Measurements from ENCODE around the gene BSCL2. TPM values are rescaled to one million over a fixed set of nuclear protein-coding genes. Genes with fewer than 3 reads are reported as not detected.

Gene BSCL2
- total RNA-seq, 1 donor from 2014 or later, result 34.6 TPM

- Mint-ChIP-seq H3K27me3 (ENCODE audit: insufficient read depth) (no peaks in the 10 kb centered on the region), H3K4me1 (ENCODE audit: low read depth) (peaks cover 39% of the 10 kb centered on the region), H3K9me3 (no peaks in the 10 kb centered on the region), H3K36me3 (ENCODE audit: low read depth) (peaks cover 20% of the 10 kb centered on the region), H3K27ac (no peak overlapping the region), H3K4me3 (peak overlapping the region; percentile 71)
- intact Hi-C loops (cut with micrococcal nuclease), result no loop called here
- no peak for DNase-seq (ENCODE audit: low spot score)
These were observed 63.0 kb downstream of the BSCL2 start for GRCh38 chr11:62644220-62644619.

Other genes starting within 250 kb of the BSCL2 start
- 96.5 and 97.2 TPM in 2 replicates for gene AHNAK, start 160.6 kb downstream of the BSCL2 start, total RNA-seq
- 1,154 and 1,169 TPM in 2 replicates for gene EEF1G, start 133.5 kb downstream of the BSCL2 start, total RNA-seq
- gene TUT1, start 115.9 kb downstream of the BSCL2 start, total RNA-seq, result 38.7 and 40.7 TPM in 2 replicates
- 224 and 230 TPM in 2 replicates for gene MTA2, start 105.6 kb downstream of the BSCL2 start, total RNA-seq
- 164 and 167 TPM in 2 replicates for gene EML3, start 94.6 kb downstream of the BSCL2 start, total RNA-seq
- gene ROM1, start 94.2 kb downstream of the BSCL2 start, total RNA-seq, result 2.5 and 3.2 TPM in 2 replicates
- gene B3GAT3, start 85.4 kb downstream of the BSCL2 start, total RNA-seq, result 93.8 and 94.3 TPM in 2 replicates
- 238 and 255 TPM in 2 replicates for gene GANAB, start 60.8 kb downstream of the BSCL2 start, total RNA-seq
- 39.2 and 40.4 TPM in 2 replicates for gene INTS5, start 54.1 kb downstream of the BSCL2 start, total RNA-seq
- gene C11orf98, start 42.2 kb downstream of the BSCL2 start, total RNA-seq, result 146 and 151 TPM in 2 replicates
- 65.0 and 69.4 TPM in 2 replicates for gene CSKMT, start 42.1 kb downstream of the BSCL2 start, total RNA-seq
- gene UQCC3, start 35.8 kb downstream of the BSCL2 start, total RNA-seq, result 8.9 and 11.4 TPM in 2 replicates
- 23.4 and 24.3 TPM in 2 replicates for gene LBHD1, start 35.2 kb downstream of the BSCL2 start, total RNA-seq
- 125 and 128 TPM in 2 replicates for gene UBXN1, start 28.4 kb downstream of the BSCL2 start, total RNA-seq
- gene LRRN4CL, start 17.9 kb downstream of the BSCL2 start, total RNA-seq, result 0.17 and 0.26 TPM in 2 replicates
- gene GNG3, start 252 bp upstream of the BSCL2 start, total RNA-seq, result not detected in 2 replicates
- 53.0 and 55.2 TPM in 2 replicates for gene HNRNPUL2, start 20.0 kb upstream of the BSCL2 start, total RNA-seq
- gene TTC9C, start 21.1 kb upstream of the BSCL2 start, total RNA-seq, result 36.4 and 38.0 TPM in 2 replicates
- gene ZBTB3, start 46.7 kb upstream of the BSCL2 start, total RNA-seq, result 8.7 and 9.1 TPM in 2 replicates
- 145 and 148 TPM in 2 replicates for gene POLR2G, start 54.2 kb upstream of the BSCL2 start, total RNA-seq
- 19.4 and 20.7 TPM in 2 replicates for gene TAF6L, start 64.0 kb upstream of the BSCL2 start, total RNA-seq
- 40.6 and 43.0 TPM in 2 replicates for gene TMEM179B, start 80.0 kb upstream of the BSCL2 start, total RNA-seq
- 14.3 and 16.0 TPM in 2 replicates for gene TMEM223, start 84.6 kb upstream of the BSCL2 start, total RNA-seq
- gene NXF1, start 98.0 kb upstream of the BSCL2 start, total RNA-seq, result 155 and 158 TPM in 2 replicates
- 34.2 and 39.9 TPM in 2 replicates for gene STX5, start 124.6 kb upstream of the BSCL2 start, total RNA-seq
- 1.2 and 1.3 TPM in 2 replicates for gene TEX54, start 125.4 kb upstream of the BSCL2 start, total RNA-seq
- gene WDR74, start 132.2 kb upstream of the BSCL2 start, total RNA-seq, result 156 and 161 TPM in 2 replicates
- 397 and 399 TPM in 2 replicates for gene SLC3A2, start 173.5 kb upstream of the BSCL2 start, total RNA-seq
- not detected in 2 replicates for gene CHRM1, start 213.9 kb upstream of the BSCL2 start, total RNA-seq